Measurements from ENCODE around the gene PPP1R7. TPM values are rescaled to one million over a fixed set of nuclear protein-coding genes. Genes with fewer than 3 reads are reported as not detected.

PPP1R7 gene
- total RNA-seq, 4 donors from 2014 or later: 37.8 to 104 (median 44.4) TPM

- peaks cover 12% of the 10 kb centered on the region for H3K4me1 ChIP-seq
- no peak overlapping the region for H3K27ac ChIP-seq
- peaks cover 4% of the 10 kb centered on the region for H3K36me3 ChIP-seq
- no peaks in the 10 kb centered on the region for H3K27me3 ChIP-seq
- TF ChIP-seq POLR2A (IDR thresholded peaks at IDR 0.05) (no peak), CTCF (IDR thresholded peaks at IDR 0.05) (no peak), POLR2AphosphoS5 (IDR thresholded peaks at IDR 0.05) (no peak), EP300 (IDR thresholded peaks at IDR 0.05) (no peak)
- H3K9me3 ChIP-seq: no peaks in the 10 kb centered on the region
- H3K4me3 ChIP-seq: no peak overlapping the region
- no peak for DNase-seq (ENCODE audit: low spot score in 2 of 2)
- 91% methylated on average over 4 of the region's 9 CpGs for WGBS
Observed at GRCh38 chr2:241107031-241107783, 43.1 kb upstream of the PPP1R7 start.

GRCh38 chr2:241108271-241109209 lies 41.7 kb upstream of the PPP1R7 start:
- Histone ChIP-seq H3K4me3 (no peak overlapping the region), H3K27me3 (no peaks in the 10 kb centered on the region), H3K4me1 (peaks cover 2% of the 10 kb centered on the region), H3K9me3 (no peaks in the 10 kb centered on the region), H3K36me3 (peaks cover 4% of the 10 kb centered on the region), H3K27ac (no peak overlapping the region)
- TF ChIP-seq POLR2A (IDR thresholded peaks at IDR 0.05) (no peak), CTCF (IDR thresholded peaks at IDR 0.05) (no peak), EP300 (IDR thresholded peaks at IDR 0.05) (no peak), POLR2AphosphoS5 (IDR thresholded peaks at IDR 0.05) (no peak)
- WGBS: 74% methylated on average over 30 of the region's 35 CpGs
- DNase-seq (ENCODE audit: low spot score in 2 of 2): no peak

- 85% methylated on average over 14 of the region's 14 CpGs for WGBS
- Histone ChIP-seq H3K27me3 (no peaks in the 10 kb centered on the region), H3K4me3 (no peak overlapping the region), H3K4me1 (no peaks in the 10 kb centered on the region), H3K36me3 (peaks cover 7% of the 10 kb centered on the region), H3K9me3 (no peaks in the 10 kb centered on the region), H3K27ac (no peak overlapping the region)
- no peak for DNase-seq (ENCODE audit: low spot score in 2 of 2)
- TF ChIP-seq POLR2A (IDR thresholded peaks at IDR 0.05) (no peak), CTCF (IDR thresholded peaks at IDR 0.05) (no peak), POLR2AphosphoS5 (IDR thresholded peaks at IDR 0.05) (no peak), EP300 (IDR thresholded peaks at IDR 0.05) (no peak)
Observed at GRCh38 chr2:241109210-241110088, 40.8 kb upstream of the PPP1R7 start.

- WGBS: 85% methylated on average over 9 of the region's 9 CpGs
- DNase-seq (ENCODE audit: low spot score in 2 of 2): no peak
Observed at GRCh38 chr2:241110089-241110606, 40.1 kb upstream of the PPP1R7 start.

More at GRCh38 chr2:241110089-241110606, 40.1 kb upstream of the PPP1R7 start:
- H3K9me3 ChIP-seq: no peaks in the 10 kb centered on the region
- no peaks in the 10 kb centered on the region for H3K27me3 ChIP-seq
- TF ChIP-seq POLR2AphosphoS5 (IDR thresholded peaks at IDR 0.05): no peak
- TF ChIP-seq CTCF (IDR thresholded peaks at IDR 0.05): no peak
- no peak for TF ChIP-seq POLR2A (IDR thresholded peaks at IDR 0.05)
- no peak for TF ChIP-seq EP300 (IDR thresholded peaks at IDR 0.05)
- H3K4me1 ChIP-seq: no peaks in the 10 kb centered on the region
- H3K36me3 ChIP-seq: peaks cover 8% of the 10 kb centered on the region
- H3K4me3 ChIP-seq: no peak overlapping the region
- H3K27ac ChIP-seq: no peak overlapping the region
